HG02763 (cell line): ENCODE measurements around the gene IQSEC1.

ENCODE experiments used
- ATAC-seq: cut with Tn5 transposase; IDR thresholded peaks from one replicate; pipeline ENCODE4 v1.9.1; 2021; ENCODE audit warnings: mild to moderate bottlenecking, moderate library complexity; ENCODE audit not compliant: unreplicated experiment

Gene IQSEC1

DNA sequence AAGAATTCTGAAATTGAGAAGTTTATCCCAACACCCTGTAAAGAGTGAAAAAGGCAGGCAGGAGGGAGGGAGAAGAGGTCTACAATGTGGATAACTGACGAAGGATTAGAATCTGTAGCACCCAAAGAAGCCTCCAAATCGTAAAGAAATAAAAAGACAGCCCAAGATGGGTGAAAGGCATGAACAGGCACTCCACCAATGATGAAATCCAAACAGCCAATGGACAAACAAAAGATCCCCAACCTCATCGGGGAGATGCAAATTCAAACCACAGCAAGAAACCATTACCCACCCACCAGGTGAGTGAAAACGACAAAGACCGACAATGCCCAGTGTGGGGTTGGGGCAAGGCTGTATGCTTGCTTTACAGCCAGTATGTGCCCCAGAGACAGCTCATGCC, 85.6 kb downstream of the IQSEC1 start:
- no peak for ATAC-seq

- no peak for ATAC-seq
Measured at GRCh38 chr3:12986986-12987385, 86.2 kb downstream of the IQSEC1 start.

DNA sequence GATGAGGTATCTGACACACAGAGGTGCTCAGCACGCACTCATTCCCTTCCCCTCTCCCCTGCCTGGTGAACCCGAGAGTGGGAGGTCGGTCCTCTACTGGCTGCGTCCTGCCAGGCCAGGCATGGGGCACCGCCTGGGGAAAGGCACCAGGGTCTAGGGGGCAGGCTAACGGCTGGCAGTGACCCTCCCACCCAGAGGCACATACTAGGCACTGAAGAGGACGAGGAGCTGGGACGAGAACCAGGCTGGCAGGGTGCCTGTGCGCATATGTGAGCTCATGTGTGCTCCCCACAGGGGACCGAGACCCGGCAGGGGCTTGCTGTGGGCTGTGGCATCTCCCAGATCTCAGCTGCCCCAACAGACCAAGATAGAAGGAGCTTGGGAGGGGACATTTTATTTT, 86.7 kb downstream of the IQSEC1 start:
- ATAC-seq, result no peak

- ATAC-seq, result no peak
Measured at GRCh38 chr3:12986031-12986430, 87.2 kb downstream of the IQSEC1 start.

DNA sequence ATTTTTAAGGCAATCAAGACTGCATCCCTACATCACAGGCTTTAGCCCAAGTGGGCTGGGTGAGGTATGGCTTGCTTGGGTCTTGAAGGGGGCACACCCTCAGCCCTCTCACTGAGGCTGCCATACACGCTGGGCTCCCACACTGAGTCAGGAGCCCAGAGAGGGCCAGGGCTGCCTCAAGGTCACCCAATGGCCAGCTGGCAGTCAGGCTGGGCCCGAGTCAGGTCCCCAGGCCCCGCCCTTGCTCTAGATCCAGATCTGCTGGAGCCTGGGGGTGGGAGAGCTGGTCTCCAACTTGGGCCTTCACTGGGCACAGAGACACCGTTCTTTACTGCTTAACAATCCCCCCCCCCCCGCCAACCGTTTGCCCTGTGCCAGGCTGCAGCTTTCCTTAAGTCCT, 88.1 kb downstream of the IQSEC1 start:
- no peak for ATAC-seq

DNA sequence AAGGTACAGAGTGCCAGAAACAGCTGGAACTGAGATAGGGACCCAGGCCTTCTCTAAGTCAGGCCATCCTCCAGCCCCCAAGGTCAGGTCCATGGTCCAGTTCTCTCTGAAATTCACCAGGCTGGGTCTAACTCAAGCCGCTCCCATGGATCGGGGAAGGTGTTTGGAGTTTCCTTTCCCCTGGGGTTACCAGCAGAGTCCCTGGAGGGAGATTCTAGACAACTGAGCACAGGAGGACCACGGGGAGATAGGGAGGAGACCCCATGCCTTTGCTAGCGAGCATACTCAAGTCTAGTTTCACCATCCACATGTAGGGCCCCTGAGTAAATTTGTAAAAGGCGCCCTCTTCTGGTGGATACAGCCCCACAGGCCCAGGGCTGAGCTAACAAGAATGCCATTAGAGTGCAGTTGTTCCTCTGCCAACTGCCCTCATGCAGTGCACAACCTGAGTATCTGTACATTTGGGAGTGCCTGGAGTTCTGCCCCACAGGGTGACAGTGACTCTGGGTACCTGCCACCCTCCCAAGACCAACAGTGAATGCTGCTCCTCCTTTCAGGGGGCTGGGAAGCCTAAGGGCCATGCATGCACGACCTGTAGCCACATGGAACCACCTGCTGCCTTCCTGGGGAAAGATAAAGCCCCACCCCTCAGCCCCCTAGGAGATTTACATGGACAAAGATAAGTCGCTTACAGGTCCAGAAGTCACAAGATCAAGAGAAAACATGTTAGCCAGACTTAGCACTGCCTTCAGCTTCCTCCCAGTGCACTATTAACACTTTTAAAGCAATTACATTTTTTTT, 89.0 kb downstream of the IQSEC1 start:
- ATAC-seq, result no peak

DNA sequence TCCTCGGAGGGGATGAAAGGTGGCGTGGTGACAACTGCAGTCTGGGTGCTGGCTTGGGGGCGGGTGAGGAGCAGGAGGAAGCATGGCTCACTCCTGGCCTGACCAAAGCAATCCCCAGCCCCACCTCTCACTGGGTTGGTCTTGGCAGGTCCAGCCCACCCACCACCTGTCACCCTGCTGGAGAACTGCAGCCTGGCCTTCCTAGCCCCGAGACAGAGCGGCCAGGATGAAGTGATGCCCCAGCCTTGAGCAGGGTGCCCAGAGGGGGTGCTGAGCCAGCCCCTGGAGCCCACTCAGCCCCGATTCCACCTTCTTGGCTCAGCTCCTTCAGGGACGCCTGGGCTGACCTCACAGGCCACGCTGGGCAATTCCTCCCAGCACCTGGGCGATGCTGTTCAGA, 89.9 kb downstream of the IQSEC1 start:
- ATAC-seq, result no peak

DNA sequence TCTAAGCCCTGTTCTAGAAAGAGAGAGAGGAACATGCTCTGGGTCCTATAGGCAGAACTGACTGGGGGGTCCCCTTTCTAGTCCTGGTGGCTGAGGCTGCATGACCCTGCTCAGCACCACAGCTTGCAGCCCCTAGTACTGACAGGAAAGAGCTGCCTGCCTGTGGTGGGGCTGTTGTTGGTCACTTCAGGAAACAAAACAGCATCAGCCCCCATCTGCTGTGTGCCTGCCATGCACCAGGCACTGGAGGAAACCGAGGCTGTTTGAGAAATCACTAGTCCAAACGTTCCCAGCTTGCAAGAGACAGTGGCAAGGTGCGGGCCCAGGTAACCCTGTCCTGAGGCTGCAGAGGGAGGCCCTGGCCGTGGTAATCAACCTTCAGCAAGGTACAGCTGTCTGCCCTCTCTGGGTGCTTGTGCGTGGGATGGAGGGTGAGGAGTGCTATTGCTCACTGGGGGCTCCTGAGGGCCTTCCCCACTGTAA, 90.6 kb downstream of the IQSEC1 start:
- ATAC-seq, result peak; percentile 63

DNA sequence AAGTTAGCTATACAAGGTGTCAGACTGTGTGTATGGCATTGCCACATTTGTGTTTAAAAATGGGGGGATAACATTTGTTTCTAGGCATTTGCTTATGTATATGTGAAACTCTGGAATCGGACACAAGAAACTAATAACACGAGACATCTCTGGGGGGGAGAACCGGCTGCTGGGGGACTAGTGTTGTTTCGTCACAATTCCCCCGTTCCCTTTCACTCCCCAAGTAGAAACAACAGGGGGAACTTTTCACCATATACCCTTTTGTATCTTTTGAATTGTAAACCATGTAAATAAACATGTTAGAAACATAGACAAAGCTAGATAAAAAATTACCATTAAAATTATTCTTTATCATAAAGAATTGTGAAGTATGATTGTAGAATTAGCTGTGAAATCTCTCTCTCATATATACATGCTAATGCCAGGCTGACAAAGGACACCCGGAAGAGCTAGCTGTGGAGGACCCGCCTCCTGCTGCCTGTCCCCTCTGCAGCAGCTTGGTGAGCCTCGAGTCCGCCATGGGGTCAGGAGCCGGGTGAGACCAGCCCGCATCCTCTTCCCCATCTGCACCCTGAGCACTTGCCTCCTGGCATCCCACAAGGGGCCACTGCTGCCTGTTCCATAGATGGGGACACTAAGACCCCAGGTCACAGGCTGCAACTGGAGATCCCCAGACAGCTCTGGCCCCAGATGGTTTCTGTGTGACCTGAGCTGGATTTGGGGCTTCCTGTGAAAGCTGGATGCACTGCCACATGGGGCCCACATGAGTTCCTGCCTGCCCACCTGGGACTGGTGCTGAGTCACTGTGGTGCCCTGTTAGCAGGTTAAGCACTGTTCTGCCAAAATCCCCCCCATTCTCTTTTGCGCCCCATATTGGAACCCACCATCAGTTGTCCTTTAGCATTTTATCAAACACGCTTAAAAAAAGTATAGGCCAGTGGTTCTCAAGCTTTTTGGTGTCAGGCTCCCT, 91.6 kb downstream of the IQSEC1 start:
- ATAC-seq, result no peak

- ATAC-seq, result no peak
Measured at GRCh38 chr3:12980596-12981290, 92.5 kb downstream of the IQSEC1 start.

DNA sequence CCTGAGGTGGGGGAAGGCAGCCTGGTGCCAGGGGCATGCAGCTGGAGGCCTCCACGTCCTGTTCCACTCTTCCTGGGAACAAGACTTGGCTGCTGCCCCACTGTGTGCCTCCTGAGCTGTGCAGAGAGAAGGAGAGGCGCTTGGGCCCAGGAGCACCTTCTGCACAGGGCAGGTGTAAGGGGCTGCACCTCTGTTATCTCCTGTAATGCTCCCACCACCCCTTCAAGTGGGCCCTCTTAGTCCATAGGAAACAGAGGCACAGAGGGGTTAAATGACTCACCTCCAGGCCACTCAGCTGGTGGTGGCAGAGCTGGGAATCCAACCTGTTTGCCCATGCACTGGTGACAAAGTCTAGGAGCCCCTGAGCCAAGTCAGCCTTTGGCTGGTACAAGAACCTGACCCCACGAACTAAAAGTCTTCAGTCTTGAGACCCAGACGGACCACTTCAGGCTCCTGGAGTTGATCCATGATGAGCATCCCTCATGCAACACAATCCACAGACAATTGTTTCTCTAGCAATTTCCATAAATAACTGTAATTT, 93.2 kb downstream of the IQSEC1 start:
- no peak for ATAC-seq

DNA sequence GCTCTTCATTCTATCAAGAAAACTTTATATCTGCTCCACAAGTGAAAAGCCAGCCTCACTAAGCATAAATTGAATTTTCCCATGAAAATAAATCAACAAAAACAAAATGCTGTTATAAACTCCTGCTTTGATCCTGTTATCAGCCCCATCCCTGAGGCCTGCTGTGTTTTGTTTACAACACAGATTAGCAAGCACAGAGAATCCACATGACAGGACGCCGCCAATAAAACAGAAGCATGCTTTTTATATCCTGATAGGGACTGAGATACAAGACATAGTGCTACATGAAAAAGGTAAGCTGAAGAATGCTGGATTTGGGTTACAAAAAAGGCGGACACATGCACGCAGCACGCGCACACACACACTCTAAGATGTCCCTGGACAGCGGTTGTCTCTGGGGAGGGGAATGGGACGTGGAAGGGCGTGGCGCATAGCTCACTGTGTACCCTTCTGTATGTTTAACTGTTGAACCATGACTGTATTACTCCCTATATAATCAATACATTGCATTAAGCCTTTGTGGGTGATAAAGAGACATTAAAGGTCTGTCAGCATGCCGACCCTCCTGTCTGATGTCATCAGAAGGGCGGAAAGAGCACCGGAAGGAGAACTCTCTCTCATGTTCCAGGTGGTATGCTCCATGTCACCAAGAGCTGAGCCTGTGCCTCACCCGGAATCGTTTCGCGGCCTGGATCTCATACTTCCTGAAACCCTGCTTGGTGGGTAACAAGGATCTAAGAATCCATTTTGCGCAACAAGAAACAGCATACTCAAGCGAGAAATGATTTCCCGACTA, 93.9 kb downstream of the IQSEC1 start:
- ATAC-seq, result no peak

GRCh38 chr3:12978682-12979081, 94.5 kb downstream of the IQSEC1 start:
- ATAC-seq, result no peak

GRCh38 chr3:12977117-12977808, 96.0 kb downstream of the IQSEC1 start:
- ATAC-seq, result no peak

DNA sequence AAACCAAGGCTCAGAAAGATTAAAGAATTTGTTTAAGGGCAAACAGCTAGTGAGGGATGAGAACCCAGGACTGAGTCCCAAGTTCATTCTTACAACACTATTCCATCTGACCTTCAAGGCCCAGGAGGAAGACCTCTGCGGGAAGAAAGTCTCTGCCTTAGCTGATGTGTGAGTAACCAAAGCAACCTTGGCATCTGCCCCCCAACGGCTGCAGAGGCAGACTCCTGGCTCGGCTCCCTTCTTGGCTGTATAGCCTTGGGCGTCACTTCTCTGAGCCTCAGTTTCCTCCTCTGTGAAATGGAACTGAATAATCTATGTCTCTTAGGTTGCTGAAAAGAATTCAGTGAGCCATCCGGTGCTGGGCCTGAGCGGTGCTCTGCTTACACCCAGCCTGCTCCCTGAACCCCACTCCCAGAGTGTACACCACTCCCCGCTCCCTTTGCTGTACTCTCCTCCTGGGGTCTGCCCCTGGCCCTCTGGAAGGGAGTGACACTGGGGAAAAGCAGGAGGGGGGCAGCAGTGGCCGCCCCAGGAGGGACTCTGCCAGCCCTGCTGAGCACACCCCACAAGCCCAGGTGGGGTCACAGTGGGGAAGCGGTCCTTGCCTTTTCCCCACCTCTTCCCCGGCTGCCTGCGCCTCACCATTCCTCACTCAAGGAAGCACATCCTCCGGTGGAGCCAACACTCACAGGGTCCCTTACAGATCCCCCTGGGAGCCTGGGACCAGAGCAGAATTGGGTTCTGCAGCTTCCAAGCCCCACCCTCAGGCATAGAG, 97.3 kb downstream of the IQSEC1 start:
- no peak for ATAC-seq

DNA sequence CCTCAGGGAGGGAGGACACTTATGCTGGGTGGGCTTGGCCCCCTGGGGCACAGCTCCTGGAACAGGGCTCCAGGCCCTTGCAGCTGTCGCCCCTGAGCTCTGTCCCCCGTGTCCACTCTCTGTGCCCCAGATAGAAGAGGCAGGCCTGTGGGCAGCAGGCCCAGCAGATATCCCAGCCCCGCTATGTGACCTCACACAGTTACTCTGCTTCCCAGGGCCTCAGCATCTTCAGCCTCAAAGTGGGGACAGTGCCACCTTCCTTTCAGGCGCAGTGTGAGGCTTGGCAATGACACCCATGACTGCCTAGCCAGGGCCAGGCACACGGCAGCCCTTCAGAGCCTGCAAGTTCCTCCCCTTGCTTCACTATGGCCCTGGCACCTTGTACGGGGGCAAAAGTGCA, 98.4 kb downstream of the IQSEC1 start:
- ATAC-seq, result no peak

- no peak for ATAC-seq
Measured at GRCh38 chr3:12974334-12974733, 98.9 kb downstream of the IQSEC1 start.

GRCh38 chr3:12973827-12974226, 99.4 kb downstream of the IQSEC1 start:
- no peak for ATAC-seq
